ENCODE results near the gene NDOR1. TPM values are rescaled to one million over a fixed set of nuclear protein-coding genes. Genes with fewer than 3 reads are reported as not detected.

NDOR1 gene
- total and polyA plus RNA-seq, 2 of the 8 experiments (the other 6 are each of a cell fraction or from before 2014, with no cell fraction given) = 25.7 to 32.3 TPM

GRCh38 chr9:137240318-137240840 lies 34.9 kb downstream of the NDOR1 start:
- Histone ChIP-seq H3K4me3 (ENCODE audit: extremely low read depth in 1 of 4, insufficient read depth in 2 of 4, low read depth in 3 of 4, low read length in 4 of 4) (peak overlapping the region; percentile 64 to 83 (median 70)), H3K27ac (ENCODE audit: low read depth, low read length) (peak overlapping the region; percentile 67; the same call in 1 of the 2 replicates), H4K8ac (ENCODE audit: extremely low read depth, insufficient read depth, low read length) (peak overlapping the region; percentile 91; the same call in 1 of the 2 replicates), H3K36me3 (ENCODE audit: control insufficient read depth in 2 of 4, insufficient read depth in 4 of 4, low read length in 3 of 4) (peaks cover 6 to 18% (median 15%) of the 10 kb centered on the region in 4 experiments; a peak in 7 of 8 replicates), H2BK12ac (ENCODE audit: low read depth, low read length) (no peak overlapping the region), H2AFZ (ENCODE audit: low read length) (no peak overlapping the region), H4K20me1 (replicated peaks in 1 of 2; ENCODE audit: control insufficient read depth in 1 of 2, insufficient read depth in 2 of 2, low read length in 2 of 2) (peaks cover 22 to 23% of the 10 kb centered on the region in 2 experiments), H2BK15ac (ENCODE audit: low read length) (no peak overlapping the region), H3K23ac (ENCODE audit: insufficient read length) (no peak overlapping the region), H3K23me2 (ENCODE audit: low read depth, low read length) (peaks cover 5% of the 10 kb centered on the region; the same call in 1 of the 2 replicates), H3K79me1 (ENCODE audit: low read depth, low read length) (peaks cover 5% of the 10 kb centered on the region), H2AK5ac (ENCODE audit: low read depth, low read length) (no peak overlapping the region), H3K9ac (replicated peaks in 1 of 4; ENCODE audit: extremely low read depth in 1 of 4, low read depth in 3 of 4, low read length in 3 of 4) (peak overlapping the region; percentile 29 to 63 (median 58); a peak in 6 of 7 replicates), H3K18ac (ENCODE audit: extremely low read depth, low read length) (peak overlapping the region; percentile 95; the same call in 1 of the 2 replicates), H2BK20ac (ENCODE audit: low read length) (no peak overlapping the region), H3K14ac (ENCODE audit: insufficient read length) (no peak overlapping the region), H3K9me3 (ENCODE audit: insufficient read depth in 2 of 2, low read depth in 1 of 2, low read length in 1 of 2) (no peaks in the 10 kb centered on the region), H3K4ac (replicated peaks; ENCODE audit: insufficient read length, low read depth, low read length) (no peak overlapping the region), H3K79me2 (ENCODE audit: control insufficient read depth in 1 of 2, insufficient read depth in 2 of 2, low read length in 2 of 2) (peaks cover 0 to 20% of the 10 kb centered on the region in 2 experiments; a peak in 2 of 4 replicates), H3K4me1 (replicated peaks in 1 of 4; ENCODE audit: control insufficient read depth in 3 of 4, insufficient read depth in 4 of 4, low read length in 3 of 4) (peaks cover 0 to 27% (median 21%) of the 10 kb centered on the region in 4 experiments; a peak in 6 of 7 replicates), H3K27me3 (replicated peaks in 1 of 4; ENCODE audit: control insufficient read depth in 3 of 4, extremely low read depth in 1 of 4, insufficient read depth in 3 of 4, low read length in 3 of 4) (no peaks in the 10 kb centered on the region), H3K4me2 (ENCODE audit: insufficient read depth in 1 of 2, low read depth in 2 of 2, low read length in 2 of 2) (peak overlapping the region; percentile 49 to 75), H4K5ac (ENCODE audit: insufficient read length, low read depth, low read length) (peak overlapping the region; percentile 52), H2BK120ac (replicated peaks; ENCODE audit: low read depth, low read length) (no peak overlapping the region), H3K56ac (replicated peaks; ENCODE audit: insufficient read length, low read depth, low read length) (peak overlapping the region; percentile 77), H4K91ac (replicated peaks; ENCODE audit: insufficient read length, low read length) (peak overlapping the region; percentile 91), H2BK5ac (ENCODE audit: low read depth, low read length) (peak overlapping the region; percentile 95)
- FAIRE-seq (no peak), DNase-seq (ENCODE audit: low read depth in 1 of 2, low spot score in 2 of 2) (no peak)
- CTCF ChIA-PET (ENCODE audit: partially characterized antibody) = interaction anchor here (0.6 to 9.1 kb wide), 9 partner anchors 13 to 102 kb away, joined by 3 to 113 read pairs (median 4); partner anchors contain the start of genes CYSRT1, RNF208 and RNF224
- WGBS, 2 experiments (ENCODE audit: extremely low coverage in 1 of 2, insufficient coverage in 1 of 2, insufficient read length in 1 of 2, insufficient replicate concordance in 2 of 2, low coverage in 1 of 2, low lambda C conversion rate in 2 of 2, missing lambda C conversion rate in 1 of 2) = 2% methylated on average over 43 of the region's 58 CpGs; no CpG with 5 or more reads in 1 of the 2 experiments
- POLR2A ChIA-PET (ENCODE audit: partially characterized antibody) = interaction anchor here (0.6 to 69.9 kb wide), 43 partner anchors 5 to 364 kb away, joined by 3 to 1462 read pairs (median 3); partner anchors contain the start of genes ABCA2, CYSRT1, ENTPD2 and GRIN1
- TF ChIP-seq KDM4A (IDR thresholded peaks at IDR 0.05; ENCODE audit: low read depth, low read length, severe bottlenecking) = peak; percentile 95
- peak; percentile 69 for TF ChIP-seq PHF8 (conservative IDR thresholded peaks at IDR 0.05; ENCODE audit: low read depth, low read length)
- TF ChIP-seq ASH2L (IDR thresholded peaks at IDR 0.05; ENCODE audit: low read length) = peak; percentile 35
- no peak for TF ChIP-seq MAFK (IDR thresholded peaks at IDR 0.05; ENCODE audit: low read depth, low read length)
- TF ChIP-seq HDAC2 (IDR thresholded peaks at IDR 0.05; ENCODE audit: borderline replicate concordance in 1 of 2, low read depth in 2 of 2, low read length in 2 of 2) = 0 out of 4 replicates have a peak, but pooled peaks of 1 of the 2 experiments have one; percentile 38
- peak; percentile 60; the same call in 1 of the 2 replicates for TF ChIP-seq BACH1 (IDR thresholded peaks at IDR 0.05; ENCODE audit: low read length)
- TF ChIP-seq CTCF (IDR thresholded peaks at IDR 0.05; ENCODE audit: control extremely low read depth in 1 of 3, insufficient read depth in 1 of 3, low read depth in 1 of 3, low read length in 3 of 3) = peak in 2 of 3 experiments; percentile 3 to 27; a peak in 2 of 4 replicates

Data from H1 (cell line).